K562 (cell line): ENCODE data around the gene OVOL1. TPM values are rescaled to one million over a fixed set of nuclear protein-coding genes. Genes with fewer than 3 reads are reported as not detected.

Experiments used
- ATAC-seq: fragments of 200-7000 bp; cut with Tn5 transposase; 3 replicates; pipeline ENCODE4 v1.9.1; 2020; ENCODE audit warnings: moderate library complexity
- BruUV-seq: library from RNA; stranded (reverse); fragments of 400-500 nt; replicated peaks from 2 replicates; lab custom pipeline; 2021; lab: Mats Ljungman, UMichigan
- CTCF ChIA-PET: fragments of 300-600 bp; formaldehyde crosslinking; extraction: SDS; loops from one replicate; lab custom pipeline; 2021; ENCODE audit warnings: low intra/inter-chr PET ratio; lab: Yijun Ruan, JAX
- POLR2A ChIA-PET: fragments of 300-600, 350-650 bp; sonication (Branson Sonifier 250); formaldehyde crosslinking; extraction: SDS; loops from one replicate; lab custom pipeline; 2021; ENCODE audit warnings: antibody characterized with exemption, inconsistent platforms; lab: Yijun Ruan, JAX
- DNase-seq, 4 experiments: peaks; one replicate each; pipeline versions ENCODE4 v3.0.0 to v3.0.0-alpha.2; 2011 to 2018; ENCODE audit warnings: low spot score in 3 of 4, mixed read lengths in 3 of 4; ENCODE audit errors: extremely low read depth in 1 of 4
- FAIRE-seq: peaks from 2 replicates; lab custom pipeline; 2011; peaks lifted over from hg19 to GRCh38; lab: Jason Lieb, UNC
- H2AFZ ChIP-seq: 2 replicates; pipeline ENCODE4 v1.6.0; 2011; ENCODE audit warnings: low read depth, low read length, control low read depth, inconsistent platforms
- H3K27ac ChIP-seq: fragments of 200-600 bp; 3 replicates; pipeline ENCODE4 v1.8.0; 2011; ENCODE audit warnings: low read depth, mild to moderate bottlenecking, control low read depth, inconsistent platforms, low read length, moderate library complexity, mixed read lengths; ENCODE audit errors: extremely low read depth
- H3K27me3 ChIP-seq, 2 experiments: fragments of 300-600 bp in 1 of 2; 2 replicates in 1 of 2; 3 replicates in 1 of 2; pipeline versions ENCODE4 v1.6.0 to v1.8.0; 2011; ENCODE audit warnings: inconsistent platforms in 2 of 2, low read length in 2 of 2, mild to moderate bottlenecking in 1 of 2, mixed read lengths in 1 of 2, moderate library complexity in 1 of 2; ENCODE audit not compliant: control insufficient read depth in 2 of 2, insufficient read depth in 2 of 2
- H3K36me3 ChIP-seq: fragments of 300-600 bp; 3 replicates; pipeline ENCODE4 v1.8.0; 2011; ENCODE audit warnings: mild to moderate bottlenecking, low read length, inconsistent platforms; ENCODE audit not compliant: control insufficient read depth, insufficient read depth
- H3K4me1 ChIP-seq, 2 experiments: fragments of 200-600 bp in 1 of 2; replicated peaks in 1 of 2; 2 replicates in 1 of 2; 3 replicates in 1 of 2; pipeline versions ENCODE4 v1.5.1 to v1.8.0; 2011; ENCODE audit warnings: inconsistent platforms in 2 of 2, low read length in 2 of 2, mild to moderate bottlenecking in 1 of 2, mixed read lengths in 1 of 2, moderate library complexity in 1 of 2; ENCODE audit not compliant: control insufficient read depth in 2 of 2, insufficient read depth in 2 of 2
- H3K4me2 ChIP-seq: 2 replicates; pipeline ENCODE4 v1.6.1; 2011; ENCODE audit warnings: low read length, control low read depth, inconsistent platforms, mixed read lengths; ENCODE audit not compliant: insufficient read depth
- H3K4me3 ChIP-seq: fragments of 200-600 bp; sonication (generic), shearing (Covaris generic); 2 replicates; pipeline ENCODE4 v1.5.1; 2016; ENCODE audit warnings: control low read depth, inconsistent platforms
- H3K79me2 ChIP-seq: fragments of 200-600 bp; 3 replicates; pipeline ENCODE4 v1.8.0; 2011; ENCODE audit warnings: low read length, inconsistent platforms; ENCODE audit not compliant: control insufficient read depth, insufficient read depth
- H3K9ac ChIP-seq, 2 experiments: 2 replicates each; pipeline versions ENCODE4 v1.6.0 to v1.6.1; 2011; ENCODE audit warnings: low read depth in 2 of 2, low read length in 2 of 2, control low read depth in 1 of 2, inconsistent platforms in 1 of 2, mild to moderate bottlenecking in 1 of 2, mixed read lengths in 1 of 2; ENCODE audit not compliant: insufficient read depth in 1 of 2
- H3K9me1 ChIP-seq: one replicate; pipeline ENCODE4 v1.6.0; 2011; ENCODE audit warnings: inconsistent platforms, mild to moderate bottlenecking, low read length, moderate library complexity; ENCODE audit not compliant: control insufficient read depth, insufficient read depth
- H3K9me3 ChIP-seq: replicated peaks from 2 replicates; pipeline ENCODE4 v1.5.1; 2011; ENCODE audit warnings: low read depth, low read length, inconsistent platforms; ENCODE audit not compliant: control insufficient read depth, insufficient read depth
- H4K20me1 ChIP-seq: replicated peaks from 2 replicates; pipeline ENCODE4 v1.6.1; 2011; ENCODE audit warnings: low read length, inconsistent platforms, mixed read lengths; ENCODE audit not compliant: control insufficient read depth, insufficient read depth
- ARNT ChIP-seq, 2 experiments: fragments of 450-650 bp; IDR thresholded peaks; 2 replicates each; pipeline ENCODE4 v1.6.1; 2016; ENCODE audit warnings: mild to moderate bottlenecking in 1 of 2
- CEBPG ChIP-seq, 3 experiments: fragments of 200-800 bp in 1 of 3; sonication (Bioruptor generic) in 1 of 3; sonication (generic) in 1 of 3; formaldehyde crosslinking in 1 of 3; IDR thresholded peaks in 2 of 3; conservative IDR thresholded peaks in 1 of 3; 2 replicates each; pipeline versions ENCODE4 v1.6.1 to v1.8.0; 2016 to 2022; ENCODE audit warnings: missing compliant biosample characterization in 2 of 3, missing genetic modification characterization in 2 of 3, mild to moderate bottlenecking in 1 of 3, missing genetic modification reagents in 1 of 3
- GABPB1 ChIP-seq: sonication (generic); formaldehyde crosslinking; IDR thresholded peaks from 2 replicates; pipeline ENCODE4 v1.8.0; 2022; ENCODE audit warnings: mild to moderate bottlenecking, missing genetic modification reagents
- IRF1 ChIP-seq: sonication (generic); formaldehyde crosslinking; IDR thresholded peaks from 2 replicates; pipeline ENCODE4 v1.8.0; 2022; ENCODE audit warnings: missing genetic modification reagents, mild to moderate bottlenecking, borderline replicate concordance
- NCOA2 ChIP-seq, 2 experiments: fragments of 450-650 bp; IDR thresholded peaks; 2 replicates each; pipeline ENCODE4 v1.6.1; 2018; ENCODE audit warnings: mild to moderate bottlenecking in 2 of 2, moderate library complexity in 1 of 2; ENCODE audit not compliant: partially characterized antibody in 2 of 2
- RBBP5 ChIP-seq: fragments of 200-600 bp; sonication (generic); IDR thresholded peaks from 2 replicates; pipeline ENCODE4 v1.6.1; 2012; ENCODE audit warnings: borderline replicate concordance, mild to moderate bottlenecking, low read length, control low read depth, inconsistent platforms; ENCODE audit not compliant: insufficient read depth, poor library complexity, severe bottlenecking
- YBX1 ChIP-seq: fragments of 450-650 bp; IDR thresholded peaks from 2 replicates; pipeline ENCODE4 v1.7.1; 2016; ENCODE audit warnings: mild to moderate bottlenecking
- ZBED1 ChIP-seq: IDR thresholded peaks from 2 replicates; pipeline ENCODE4 v1.6.1; 2014
- ZBTB26 ChIP-seq: fragments of 450-650 bp; formaldehyde crosslinking; IDR thresholded peaks from 2 replicates; pipeline ENCODE4 v1.4.0; 2022; ENCODE audit warnings: missing genetic modification characterization
- ZKSCAN3 ChIP-seq: fragments of 250-450 bp; sonication (Bioruptor Pico); IDR thresholded peaks from 2 replicates; pipeline ENCODE4 v1.4.0; 2020
- ZNF436 ChIP-seq: fragments of 250-450, 450-650 bp; sonication (Bioruptor Pico); formaldehyde crosslinking; IDR thresholded peaks from 2 replicates; pipeline ENCODE4 v1.7.0; 2020; ENCODE audit warnings: mild to moderate bottlenecking
- ZNF639 ChIP-seq, 2 experiments: fragments of 200-800 bp in 1 of 2; sonication (Bioruptor generic) in 1 of 2; sonication (generic) in 1 of 2; formaldehyde crosslinking in 1 of 2; IDR thresholded peaks in 1 of 2; conservative IDR thresholded peaks in 1 of 2; 2 replicates each; pipeline versions ENCODE4 v1.5.0 to v1.6.1; 2016 to 2020; ENCODE audit warnings: missing compliant biosample characterization in 1 of 2, missing genetic modification characterization in 1 of 2, missing genetic modification reagents in 1 of 2
- WGBS: fragments of 100-300 bp; shearing (Covaris generic); methylation state at CpG from one replicate; pipeline ENCODE4 v1.1.6; 2016; ENCODE audit warnings: low coverage, mixed read lengths; ENCODE audit not compliant: insufficient coverage; ENCODE audit errors: missing lambda C conversion rate; 5-methylcytosine and 5-hydroxymethylcytosine counted together
- in situ Hi-C: fragments of 300-500 bp; cut with MboI; formaldehyde crosslinking; loops from 4 replicates; pipeline ENCODE4 v1.15.0; 2018; ENCODE audit warnings: inconsistent platforms, mixed read lengths
- intact Hi-C: fragments of 100-400 bp; cut with micrococcal nuclease; formaldehyde crosslinking; loops from 2 replicates; pipeline ENCODE4 v1.14.2; 2022
- polyA plus RNA-seq, 8 experiments: library from polyadenylated mRNA; depleted of rRNA in 4 of 8; stranded (reverse) in 5 of 8; unstranded in 3 of 8; fragments of >200 nt; fragmentation: Nextera tagmentation in 2 of 8; fragmentation: Illumina TruSeq in 1 of 8; extraction: Ambion mirVana in 2 of 8; extraction: Trizol in 1 of 8; gene quantifications; 2 replicates each; pipeline versions ENCODE4 v1.2.1 to v1.2.3, GENCODE V29; 2011 to 2014; ENCODE audit warnings: inconsistent platforms in 1 of 8, missing spikeins in 1 of 8
- total RNA-seq, 7 experiments: library from RNA; depleted of rRNA in 6 of 7; stranded (reverse); fragments of >200 nt in 6 of 7; fragmentation: Illumina TruSeq in 2 of 7; extraction: Trizol in 2 of 7; gene quantifications; 2 replicates each; pipeline versions ENCODE4 v1.2.1 to v1.2.3, GENCODE V29; 2011 to 2021; ENCODE audit warnings: low replicate concordance in 1 of 7
- TF ChIP-seq, protein P1 (sequence below): fragments of 450-650 bp; IDR thresholded peaks from 2 replicates; pipeline ENCODE4 v1.6.1; 2016; ENCODE audit warnings: mild to moderate bottlenecking
- TF ChIP-seq, protein P2 (sequence below): fragments of 450-650 bp; formaldehyde crosslinking; IDR thresholded peaks from 2 replicates; pipeline ENCODE4 v1.4.0; 2020; ENCODE audit warnings: mild to moderate bottlenecking, moderate library complexity

OVOL1 gene
- total and polyA plus RNA-seq, 9 of the 15 experiments (the other 6 are each of a cell fraction or from before 2014, with no cell fraction given), result 0.09 TPM; not detected in 8

DNA sequence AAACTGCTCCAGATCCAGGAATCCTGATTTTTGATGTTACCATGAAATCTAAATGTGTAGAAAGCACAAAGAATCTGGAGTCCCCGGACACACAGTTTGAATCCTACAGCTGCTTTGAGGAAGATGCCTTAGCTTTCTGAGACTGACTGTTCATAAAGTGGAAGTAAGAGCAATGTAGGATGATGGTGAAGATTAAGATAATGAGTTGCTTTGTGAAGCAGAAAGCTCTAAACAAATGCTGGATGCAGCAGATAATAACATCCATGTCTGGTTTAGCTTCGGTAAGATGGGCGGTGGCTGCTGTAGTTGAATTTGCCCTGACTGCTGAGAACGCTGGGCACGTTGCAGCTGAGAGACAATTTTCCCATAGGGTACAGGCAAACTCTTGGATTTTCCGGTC, 20.1 kb downstream of the OVOL1 start:
- Histone ChIP-seq H3K4me2 (no peak overlapping the region), H2AFZ (no peak overlapping the region), H3K27ac (no peak overlapping the region), H3K9me3 (no peaks in the 10 kb centered on the region), H3K9me1 (no peaks in the 10 kb centered on the region), H4K20me1 (0 out of 2 replicates have a peak, but pooled peaks cover 5% of the 10 kb centered on the region), H3K4me1 (peaks cover 4 to 9% of the 10 kb centered on the region in 2 experiments; a peak in 3 of 5 replicates), H3K79me2 (no peaks in the 10 kb centered on the region), H3K9ac (no peak overlapping the region), H3K4me3 (no peak overlapping the region), H3K27me3 (peaks cover 47 to 63% of the 10 kb centered on the region in 2 experiments), H3K36me3 (no peaks in the 10 kb centered on the region)
- ATAC-seq (no peak; the same call in none of the 3 replicates), FAIRE-seq (no peak), DNase-seq (no peak)
- intact Hi-C loops (no loop called here), in situ Hi-C loops (no loop called here)
- no TSS peak for BruUV-seq
- WGBS, result 3% methylated on average over 6 of the region's 6 CpGs
- ChIA-PET POLR2A (interaction anchor here (0.5 to 1.9 kb wide), 6 partner anchors 9 to 383 kb away, joined by 3 to 6 read pairs (median 4); partner anchors contain the start of gene AP5B1), CTCF (no interaction called here)
- TF ChIP-seq ZKSCAN3 (CRISPR knock-in tag) (no peak), IRF1 (CRISPR knock-in tag) (no peak), CEBPG (CRISPR knock-in tag; IDR thresholded peaks at IDR 0.05) (no peak), CEBPG (tag; conservative IDR thresholded peaks at IDR 0.05 in 1 of 2, IDR thresholded peaks at IDR 0.05 in 1 of 2) (no peak), GABPB1 (CRISPR knock-in tag) (no peak), ZBTB26 (CRISPR knock-in tag) (no peak), YBX1 (no peak), ZNF639 (CRISPR knock-in tag; conservative IDR thresholded peaks at IDR 0.05 in 1 of 2, IDR thresholded peaks at IDR 0.05 in 1 of 2) (no peak), RBBP5 (no peak), ARNT (IDR thresholded peaks at IDR 0.05) (no peak), NCOA2 (IDR thresholded peaks at IDR 0.05; ENCODE audit: partially characterized antibody in 2 of 2) (no peak), ZBED1 (no peak), ZNF436 (no peak)
- TF ChIP-seq, protein P1, sequence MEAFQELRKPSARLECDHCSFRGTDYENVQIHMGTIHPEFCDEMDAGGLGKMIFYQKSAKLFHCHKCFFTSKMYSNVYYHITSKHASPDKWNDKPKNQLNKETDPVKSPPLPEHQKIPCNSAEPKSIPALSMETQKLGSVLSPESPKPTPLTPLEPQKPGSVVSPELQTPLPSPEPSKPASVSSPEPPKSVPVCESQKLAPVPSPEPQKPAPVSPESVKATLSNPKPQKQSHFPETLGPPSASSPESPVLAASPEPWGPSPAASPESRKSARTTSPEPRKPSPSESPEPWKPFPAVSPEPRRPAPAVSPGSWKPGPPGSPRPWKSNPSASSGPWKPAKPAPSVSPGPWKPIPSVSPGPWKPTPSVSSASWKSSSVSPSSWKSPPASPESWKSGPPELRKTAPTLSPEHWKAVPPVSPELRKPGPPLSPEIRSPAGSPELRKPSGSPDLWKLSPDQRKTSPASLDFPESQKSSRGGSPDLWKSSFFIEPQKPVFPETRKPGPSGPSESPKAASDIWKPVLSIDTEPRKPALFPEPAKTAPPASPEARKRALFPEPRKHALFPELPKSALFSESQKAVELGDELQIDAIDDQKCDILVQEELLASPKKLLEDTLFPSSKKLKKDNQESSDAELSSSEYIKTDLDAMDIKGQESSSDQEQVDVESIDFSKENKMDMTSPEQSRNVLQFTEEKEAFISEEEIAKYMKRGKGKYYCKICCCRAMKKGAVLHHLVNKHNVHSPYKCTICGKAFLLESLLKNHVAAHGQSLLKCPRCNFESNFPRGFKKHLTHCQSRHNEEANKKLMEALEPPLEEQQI, result no peak
- TF ChIP-seq, protein P2, sequence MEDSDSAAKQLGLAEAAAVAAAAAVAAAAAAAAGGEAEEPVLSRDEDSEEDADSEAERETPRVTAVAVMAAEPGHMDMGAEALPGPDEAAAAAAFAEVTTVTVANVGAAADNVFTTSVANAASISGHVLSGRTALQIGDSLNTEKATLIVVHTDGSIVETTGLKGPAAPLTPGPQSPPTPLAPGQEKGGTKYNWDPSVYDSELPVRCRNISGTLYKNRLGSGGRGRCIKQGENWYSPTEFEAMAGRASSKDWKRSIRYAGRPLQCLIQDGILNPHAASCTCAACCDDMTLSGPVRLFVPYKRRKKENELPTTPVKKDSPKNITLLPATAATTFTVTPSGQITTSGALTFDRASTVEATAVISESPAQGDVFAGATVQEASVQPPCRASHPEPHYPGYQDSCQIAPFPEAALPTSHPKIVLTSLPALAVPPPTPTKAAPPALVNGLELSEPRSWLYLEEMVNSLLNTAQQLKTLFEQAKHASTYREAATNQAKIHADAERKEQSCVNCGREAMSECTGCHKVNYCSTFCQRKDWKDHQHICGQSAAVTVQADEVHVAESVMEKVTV (CRISPR knock-in tag), result no peak
